SK-N-SH treated with all-trans-retinoic acid at 6 μM for 48 hours (cell line): ENCODE data around the gene TGM1.

Experiments
- ARNTL ChIP-seq: fragments of 450-650 bp; formaldehyde crosslinking; IDR thresholded peaks from 2 replicates; pipeline ENCODE4 v1.5.0; 2020; ENCODE audit warnings: low read depth, mild to moderate bottlenecking, moderate library complexity, borderline replicate concordance
- GLIS3 ChIP-seq: fragments of 250-450 bp; sonication (Bioruptor Pico); IDR thresholded peaks from 2 replicates; pipeline ENCODE4 v1.5.0; 2020; ENCODE audit warnings: mild to moderate bottlenecking, moderate library complexity

DNA sequence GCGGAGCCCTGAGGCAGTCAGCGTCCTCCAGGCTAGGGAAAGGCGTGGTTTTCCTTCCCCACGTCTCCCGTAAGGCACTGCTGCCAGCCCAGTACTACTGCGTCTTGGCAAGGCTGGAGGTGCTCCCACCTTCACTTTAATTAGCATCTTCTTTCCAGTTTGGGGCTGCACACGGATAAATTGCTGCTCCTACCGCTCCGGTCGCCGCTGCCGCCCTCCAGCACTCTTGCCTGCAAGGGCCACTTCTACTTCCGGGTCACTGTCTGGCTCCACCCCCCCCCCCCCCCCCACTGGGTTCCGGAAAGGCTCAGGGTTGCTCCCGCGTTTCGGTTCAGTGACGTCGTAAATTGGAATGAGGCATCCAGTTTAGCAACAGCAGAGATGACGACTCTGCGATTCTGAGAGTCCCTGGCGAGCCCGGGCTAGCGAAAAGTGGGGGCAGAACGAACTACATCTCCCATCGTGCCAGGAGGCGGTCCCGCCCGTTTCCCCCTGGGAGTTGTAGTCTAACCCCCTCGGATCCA lies 30.8 kb downstream of the TGM1 start, which contains the start of gene NEDD8:
- no peak for TF ChIP-seq GLIS3 (CRISPR knock-in tag)
- no peak for TF ChIP-seq ARNTL (CRISPR knock-in tag)
